Rectal smooth muscle tissue (tissue), 1 donor: ENCODE results near the gene FKBP9.
"Not testable (repeated sequence)": the region's sequence is repeated elsewhere in the genome, so short reads cannot be mapped to it uniquely, and the experiment has no call there.

Source experiments
- H3K27ac ChIP-seq: one replicate; pipeline ENCODE4 v1.7.0; 2013; ENCODE audit warnings: low read depth, low read length, inconsistent platforms
- H3K27me3 ChIP-seq: one replicate; pipeline ENCODE4 v1.7.0; 2013; ENCODE audit warnings: low read length; ENCODE audit not compliant: control insufficient read depth, insufficient read depth
- H3K36me3 ChIP-seq: one replicate; pipeline ENCODE4 v1.7.0; 2013; ENCODE audit warnings: low read length; ENCODE audit not compliant: control insufficient read depth, insufficient read depth
- H3K4me1 ChIP-seq: one replicate; pipeline ENCODE4 v1.7.0; 2013; ENCODE audit warnings: low read length; ENCODE audit not compliant: control insufficient read depth, insufficient read depth
- H3K4me3 ChIP-seq: one replicate; pipeline ENCODE4 v1.7.0; 2013; ENCODE audit warnings: low read length
- H3K9ac ChIP-seq: one replicate; pipeline ENCODE4 v1.7.0; 2013; ENCODE audit warnings: low read length

FKBP9 gene

GRCh38 chr7:32964461-32965159 lies 7.4 kb downstream of the FKBP9 start:
- peak overlapping the region; percentile 24 for H3K27ac ChIP-seq
- H3K9ac ChIP-seq, H3K27me3 ChIP-seq: not testable (repeated sequence)

GRCh38 chr7:32966489-32967267 lies 9.4 kb downstream of the FKBP9 start:
- not testable (repeated sequence) for H3K9ac ChIP-seq, H3K36me3 ChIP-seq, H3K27ac ChIP-seq, H3K27me3 ChIP-seq, H3K4me1 ChIP-seq, H3K4me3 ChIP-seq

More at GRCh38 chr7:32964461-32965159, 7.4 kb downstream of the FKBP9 start:
- H3K4me3 ChIP-seq, H3K4me1 ChIP-seq, H3K36me3 ChIP-seq: not testable (repeated sequence)

DNA sequence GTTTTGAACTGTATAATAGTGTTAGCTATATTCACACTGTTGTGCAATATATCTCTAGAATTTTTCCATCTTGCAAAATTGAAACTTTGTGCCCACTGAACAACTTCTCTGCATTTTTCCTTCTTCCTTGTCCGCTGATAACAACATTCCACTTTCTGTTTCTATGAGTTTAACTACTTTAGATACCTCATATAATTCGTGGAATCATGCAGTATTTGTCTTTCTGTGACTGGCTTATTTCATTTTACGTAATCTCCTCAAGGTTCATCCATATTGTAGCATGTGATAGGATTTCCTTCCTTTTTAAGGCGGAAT lies 10.0 kb downstream of the FKBP9 start:
- H3K4me1 ChIP-seq, H3K36me3 ChIP-seq, H3K4me3 ChIP-seq, H3K27ac ChIP-seq, H3K27me3 ChIP-seq, H3K9ac ChIP-seq: not testable (repeated sequence)

GRCh38 chr7:32971967-32972366 lies 14.7 kb downstream of the FKBP9 start:
- not testable (repeated sequence) for H3K4me1 ChIP-seq, H3K4me3 ChIP-seq, H3K36me3 ChIP-seq, H3K9ac ChIP-seq, H3K27ac ChIP-seq, H3K27me3 ChIP-seq

GRCh38 chr7:32977159-32977558 lies 19.9 kb downstream of the FKBP9 start:
- H3K9ac ChIP-seq, H3K27me3 ChIP-seq, H3K27ac ChIP-seq, H3K4me3 ChIP-seq, H3K4me1 ChIP-seq, H3K36me3 ChIP-seq: not testable (repeated sequence)

DNA sequence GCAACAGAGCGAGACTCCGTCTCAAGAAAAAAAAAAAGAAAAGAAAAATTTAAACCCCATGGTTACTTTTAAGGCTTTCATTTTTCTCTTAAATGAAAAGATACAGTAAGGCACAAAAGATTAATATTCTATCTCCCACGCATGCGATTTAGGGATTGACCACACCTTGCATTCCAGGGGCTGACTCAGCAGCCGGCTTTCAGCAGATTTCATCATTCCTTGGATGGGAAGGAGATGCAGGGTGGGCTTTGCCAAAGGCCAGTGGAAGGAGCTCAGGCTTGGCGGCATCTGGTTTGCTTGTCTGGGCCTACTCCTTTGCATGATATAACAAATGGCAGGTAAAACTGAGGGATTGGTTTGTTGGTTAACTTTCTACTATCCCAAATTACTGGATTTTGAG lies 22.0 kb downstream of the FKBP9 start:
- H3K36me3 ChIP-seq, H3K27me3 ChIP-seq: not testable (repeated sequence)

GRCh38 chr7:32979902-32980301 lies 22.7 kb downstream of the FKBP9 start:
- not testable (repeated sequence) for H3K9ac ChIP-seq, H3K4me1 ChIP-seq, H3K27me3 ChIP-seq, H3K36me3 ChIP-seq, H3K4me3 ChIP-seq, H3K27ac ChIP-seq

More for the DNA sequence above, 22.0 kb downstream of the FKBP9 start:
- H3K4me3 ChIP-seq, H3K9ac ChIP-seq, H3K4me1 ChIP-seq, H3K27ac ChIP-seq: not testable (repeated sequence)

DNA sequence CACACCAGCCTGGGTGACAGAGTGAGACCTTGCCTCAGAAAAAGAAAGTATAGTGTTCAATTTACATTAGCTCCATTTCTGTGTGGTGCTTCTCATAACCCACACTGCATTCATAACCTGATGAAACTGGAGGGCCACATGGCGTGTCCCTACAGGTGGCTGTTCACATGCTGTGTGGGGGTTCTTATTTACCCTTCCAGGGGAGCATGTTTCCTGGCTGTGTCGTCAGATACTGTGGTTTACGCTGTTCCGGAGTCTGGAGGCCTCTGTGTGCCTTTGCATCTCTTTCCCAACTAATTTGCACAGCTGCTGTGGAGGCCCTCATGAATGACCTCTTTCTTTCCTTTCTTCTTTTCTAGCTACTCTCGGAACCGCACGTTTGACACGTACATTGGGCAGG lies 30.9 kb downstream of the FKBP9 start:
- not testable (repeated sequence) for H3K27ac ChIP-seq, H3K4me3 ChIP-seq, H3K36me3 ChIP-seq, H3K9ac ChIP-seq, H3K27me3 ChIP-seq, H3K4me1 ChIP-seq

- not testable (repeated sequence) for H3K36me3 ChIP-seq, H3K27me3 ChIP-seq
- peak overlapping the region; percentile 7 for H3K27ac ChIP-seq
Measured at GRCh38 chr7:32991068-32991585, 33.9 kb downstream of the FKBP9 start.

DNA sequence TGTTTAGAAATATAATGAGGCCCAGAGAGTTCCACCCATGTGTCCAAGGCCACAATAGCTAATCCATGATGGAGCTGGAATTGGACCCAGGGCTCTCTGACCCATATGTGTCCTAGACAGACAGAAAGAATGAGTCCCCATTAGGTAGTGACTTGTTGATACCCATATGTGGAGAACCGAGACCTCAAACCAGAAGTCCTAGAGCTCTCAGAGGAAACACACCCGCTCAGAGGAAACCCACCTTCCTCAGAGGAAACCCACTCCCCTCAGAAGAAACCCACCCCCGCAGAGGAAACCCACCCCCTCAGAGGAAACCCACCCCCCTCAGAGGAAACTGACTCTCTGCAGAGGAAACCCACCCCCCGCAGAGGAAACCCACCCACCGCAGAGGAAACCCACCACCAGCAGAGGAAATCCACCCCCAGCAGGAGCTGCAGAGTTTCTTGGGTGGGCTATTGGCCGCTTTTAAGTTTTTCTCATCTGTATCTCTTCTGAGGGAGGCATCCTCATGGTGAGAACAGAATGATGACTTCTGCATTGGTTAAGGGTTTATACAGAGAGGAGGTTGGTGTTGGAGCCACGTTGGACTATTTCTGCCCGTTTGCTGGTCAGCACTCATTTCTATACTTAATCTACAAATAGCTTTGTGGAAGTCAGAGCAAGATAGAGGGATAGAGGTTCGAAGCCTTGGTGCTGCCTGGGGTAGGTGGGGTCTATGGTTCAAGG lies 34.9 kb downstream of the FKBP9 start:
- H3K4me1 ChIP-seq, H3K9ac ChIP-seq, H3K27me3 ChIP-seq, H3K27ac ChIP-seq, H3K4me3 ChIP-seq, H3K36me3 ChIP-seq: not testable (repeated sequence)

More at GRCh38 chr7:32991068-32991585, 33.9 kb downstream of the FKBP9 start:
- not testable (repeated sequence) for H3K4me3 ChIP-seq, H3K4me1 ChIP-seq, H3K9ac ChIP-seq

DNA sequence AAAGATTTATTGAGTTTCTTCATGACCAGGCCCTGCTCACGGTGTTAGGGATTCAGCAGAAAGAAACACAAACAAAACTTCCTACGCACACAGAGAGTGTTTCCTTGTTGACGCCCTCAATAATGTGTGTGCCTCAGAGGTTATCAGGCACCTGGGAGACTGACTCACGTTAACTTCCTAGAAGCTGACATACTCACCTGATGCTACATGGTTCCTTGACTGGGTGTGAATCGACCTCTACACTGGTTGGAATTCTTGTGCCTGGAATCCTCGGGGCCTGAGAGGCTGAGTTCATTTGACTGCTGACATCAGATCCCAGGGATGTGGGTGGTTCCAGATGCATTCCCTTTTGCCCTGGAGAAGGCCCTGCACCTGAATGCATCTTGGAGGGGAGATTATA lies 35.5 kb downstream of the FKBP9 start:
- not testable (repeated sequence) for H3K4me1 ChIP-seq, H3K4me3 ChIP-seq, H3K36me3 ChIP-seq, H3K9ac ChIP-seq, H3K27ac ChIP-seq, H3K27me3 ChIP-seq

DNA sequence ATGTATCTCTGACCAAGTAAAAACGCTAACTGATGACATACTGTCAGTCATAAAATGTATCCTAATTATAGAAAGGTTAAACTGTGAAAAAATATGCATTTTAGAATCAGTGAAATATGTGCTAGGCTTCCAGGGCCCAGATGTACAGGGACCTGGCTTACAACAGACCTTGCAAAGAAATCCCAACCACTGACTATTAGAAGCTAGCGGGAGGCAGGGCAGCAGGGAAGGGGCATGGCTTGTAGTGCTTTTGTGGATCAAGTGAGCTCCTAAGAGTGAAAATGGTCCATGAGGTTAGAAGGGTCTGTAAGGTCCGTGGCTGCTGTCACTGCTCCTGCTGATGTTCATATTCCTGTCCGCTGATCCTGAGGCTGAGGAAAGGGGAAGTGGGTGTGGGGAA lies 40.7 kb downstream of the FKBP9 start:
- H3K9ac ChIP-seq, H3K4me1 ChIP-seq, H3K27me3 ChIP-seq, H3K36me3 ChIP-seq, H3K4me3 ChIP-seq: not testable (repeated sequence)
- H3K27ac ChIP-seq = peak overlapping the region; percentile 79
